Thymus (tissue), 11 donors: ENCODE data around the gene ALG9. TPM values are rescaled to one million over a fixed set of nuclear protein-coding genes. Genes with fewer than 3 reads are reported as not detected.

Experiments
- DNase-seq, 9 donors: peaks; one replicate each; pipeline ENCODE4 v3.0.0-alpha.2; 2013; ENCODE audit warnings: low spot score in 9 of 9, low read depth in 6 of 9, missing footprints in 1 of 9
- H3K27ac ChIP-seq, 2 donors: one replicate each; pipeline ENCODE4 v1.5.1; 2013; ENCODE audit warnings: control low read depth in 1 of 2, low read depth in 1 of 2, low read length in 1 of 2, mild to moderate bottlenecking in 1 of 2, moderate library complexity in 1 of 2
- H3K27me3 ChIP-seq, 2 donors: one replicate each; pipeline ENCODE4 v1.5.1; 2013; ENCODE audit warnings: low read length in 1 of 2; ENCODE audit not compliant: control insufficient read depth in 2 of 2, insufficient read depth in 1 of 2
- H3K36me3 ChIP-seq, 2 donors: one replicate each; pipeline ENCODE4 v1.5.1; 2013; ENCODE audit warnings: low read length in 1 of 2, mild to moderate bottlenecking in 1 of 2, moderate library complexity in 1 of 2; ENCODE audit not compliant: control insufficient read depth in 2 of 2, insufficient read depth in 2 of 2
- H3K4me1 ChIP-seq, 2 donors: one replicate each; pipeline ENCODE4 v1.5.1; 2013; ENCODE audit warnings: low read length in 2 of 2; ENCODE audit not compliant: control insufficient read depth in 2 of 2, insufficient read depth in 2 of 2
- H3K4me3 ChIP-seq, 2 donors: one replicate each; pipeline ENCODE4 v1.5.1; 2013; ENCODE audit warnings: low read length in 2 of 2, control low read depth in 1 of 2, mild to moderate bottlenecking in 1 of 2
- H3K9me3 ChIP-seq, 2 donors: one replicate each; pipeline ENCODE4 v1.5.1; 2013; ENCODE audit warnings: low read length in 1 of 2, mild to moderate bottlenecking in 1 of 2; ENCODE audit not compliant: control insufficient read depth in 2 of 2, insufficient read depth in 1 of 2
- WGBS: extraction: QIAGEN DNeasy Blood & Tissue Kit; methylation state at CpG from one replicate; pipeline ENCODE4 v1.1.7; 2013; 5-methylcytosine and 5-hydroxymethylcytosine counted together
- polyA plus RNA-seq: library from polyadenylated mRNA; stranded (reverse); fragments of 200-250 nt; gene quantifications from one replicate; pipeline ENCODE4 v1.2.3, GENCODE V29; 2013
- total RNA-seq: library from RNA; stranded (reverse); fragments of 120-200 nt; gene quantifications from one replicate; pipeline ENCODE4 v1.2.4, GENCODE V29; 2013
- donor health status: healthy.

ALG9 gene
- total and polyA plus RNA-seq, 2 donors: 22.7 to 31.0 TPM

- Histone ChIP-seq H3K4me3 (no peak overlapping the region), H3K36me3 (peaks cover 43 to 72% of the 10 kb centered on the region in 2 donors), H3K9me3 (no peaks in the 10 kb centered on the region), H3K4me1 (no peaks in the 10 kb centered on the region), H3K27ac (no peak overlapping the region), H3K27me3 (no peaks in the 10 kb centered on the region)
- DNase-seq: no peak
- WGBS: 98% methylated on average over 6 of the region's 6 CpGs
Observed at GRCh38 chr11:111745719-111746504, 125.5 kb downstream of the ALG9 start.

DNA sequence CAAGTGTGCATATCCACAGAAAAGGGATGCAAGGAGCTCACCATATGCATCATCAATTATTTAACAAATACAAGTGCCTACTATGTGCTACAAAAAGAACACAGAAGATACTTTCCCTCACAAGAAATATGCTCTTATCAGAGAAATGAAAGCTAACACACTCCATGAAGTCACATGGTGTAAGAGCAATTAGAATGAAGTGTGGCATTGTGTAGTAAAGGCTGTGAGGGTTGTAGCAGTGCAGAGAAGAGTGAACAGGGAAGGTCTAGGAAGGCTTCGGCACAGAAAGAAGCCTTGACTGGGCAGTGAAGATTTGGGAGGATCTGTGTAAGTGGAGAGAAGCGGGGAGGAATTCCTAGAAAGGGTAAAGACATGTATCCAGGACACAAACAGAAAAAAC is 127.7 kb downstream of the ALG9 start:
- Histone ChIP-seq H3K4me3 (no peak overlapping the region), H3K4me1 (no peaks in the 10 kb centered on the region), H3K36me3 (peaks cover 32 to 77% of the 10 kb centered on the region in 2 donors), H3K9me3 (no peaks in the 10 kb centered on the region), H3K27me3 (no peaks in the 10 kb centered on the region), H3K27ac (no peak overlapping the region)
- 97% methylated on average over 2 of the region's 2 CpGs for WGBS
- no peak for DNase-seq

DNA sequence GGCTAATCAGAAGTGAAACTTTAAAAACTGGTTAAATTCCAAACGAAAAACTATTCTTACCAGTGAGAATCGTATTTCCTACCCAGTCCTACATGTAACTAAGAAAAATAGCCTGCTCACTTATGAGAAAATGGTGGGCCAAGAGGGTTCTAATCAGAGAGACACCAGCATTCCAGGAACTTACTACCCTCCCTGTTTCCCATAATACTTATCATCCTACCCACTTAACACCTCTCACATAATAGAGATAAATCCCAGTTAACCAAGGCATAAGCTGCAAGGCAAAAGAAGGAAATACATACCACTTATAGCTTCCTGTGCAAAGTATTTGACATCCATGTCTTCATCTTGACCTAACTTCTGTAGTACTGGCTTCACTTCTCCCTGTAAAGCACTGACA is 129.6 kb downstream of the ALG9 start:
- no peaks in the 10 kb centered on the region for H3K27me3 ChIP-seq
- peaks cover 37 to 71% of the 10 kb centered on the region in 2 donors for H3K36me3 ChIP-seq
- no peak overlapping the region for H3K27ac ChIP-seq
- peaks cover 0 to 4% of the 10 kb centered on the region in 2 donors for H3K4me1 ChIP-seq
- no peak for DNase-seq
- no peaks in the 10 kb centered on the region for H3K9me3 ChIP-seq
- WGBS: 100% methylated on average over 2 of the region's 2 CpGs
- no peak overlapping the region for H3K4me3 ChIP-seq

DNA sequence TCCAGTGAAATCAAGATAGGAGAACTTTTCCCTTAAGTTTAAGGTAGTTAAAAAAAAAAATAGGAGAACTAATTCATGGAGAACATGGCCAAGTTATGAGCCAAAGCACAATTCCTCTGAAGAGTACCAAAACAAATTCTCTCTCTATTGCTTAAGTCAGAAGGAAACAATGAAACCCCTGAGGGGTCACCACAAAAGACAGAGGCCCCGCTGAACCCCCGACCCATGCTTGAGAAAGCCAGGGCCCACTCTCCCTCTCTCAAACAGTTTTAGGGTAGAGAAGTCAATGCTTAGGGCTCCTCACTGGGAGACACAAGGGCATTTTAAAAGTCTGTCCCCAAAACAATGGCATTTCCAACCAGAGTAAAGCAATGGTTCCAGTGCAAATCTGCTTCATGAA is 132.1 kb downstream of the ALG9 start:
- Histone ChIP-seq H3K36me3 (peaks cover 45 to 55% of the 10 kb centered on the region in 2 donors), H3K9me3 (no peaks in the 10 kb centered on the region), H3K4me1 (peaks cover 0 to 27% of the 10 kb centered on the region in 2 donors), H3K27ac (no peak overlapping the region), H3K4me3 (no peak overlapping the region), H3K27me3 (no peaks in the 10 kb centered on the region)
- 99% methylated on average over 2 of the region's 2 CpGs for WGBS
- DNase-seq: no peak

DNA sequence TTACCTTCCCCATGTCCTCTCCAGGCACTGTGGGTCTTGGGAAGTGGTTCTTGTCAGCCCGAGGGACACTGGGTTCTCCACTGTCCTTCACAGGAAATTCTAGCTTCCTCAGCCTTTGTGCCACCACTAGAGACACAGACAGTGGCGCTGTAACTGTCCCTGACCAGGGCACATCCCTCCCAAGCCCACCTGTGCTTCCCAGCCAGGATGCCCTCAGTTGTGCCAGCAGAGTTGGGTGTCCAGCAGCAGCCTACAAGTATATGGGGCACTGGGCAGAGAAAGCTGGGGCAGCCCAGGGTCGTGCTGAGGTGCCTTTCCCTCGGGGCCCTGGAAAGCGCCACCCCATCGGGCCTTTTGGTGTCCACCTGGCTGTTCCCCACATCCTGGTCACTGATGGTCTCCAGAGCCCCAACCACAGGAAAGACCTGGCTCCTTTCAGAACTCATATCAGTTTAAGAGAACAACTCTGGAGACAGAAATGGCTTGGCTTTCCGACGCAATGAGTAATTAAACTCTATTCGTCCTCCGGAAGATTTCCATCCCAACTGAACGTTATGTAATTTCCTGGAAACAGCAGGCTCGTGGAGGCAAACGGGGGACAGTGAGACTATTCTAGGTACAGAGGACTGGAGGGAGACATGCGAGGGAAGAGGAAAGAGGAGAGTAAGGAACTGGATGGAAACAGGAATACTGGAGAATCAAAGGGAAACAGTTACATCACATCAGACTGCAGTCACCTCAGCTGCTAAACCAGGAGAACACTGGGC is 133.8 kb downstream of the ALG9 start:
- Histone ChIP-seq H3K4me3 (no peak overlapping the region), H3K36me3 (peaks cover 31 to 43% of the 10 kb centered on the region in 2 donors), H3K27me3 (no peaks in the 10 kb centered on the region), H3K9me3 (no peaks in the 10 kb centered on the region), H3K27ac (peak overlapping the region in 1 of 2 donors; percentile 43), H3K4me1 (peaks cover 0 to 43% of the 10 kb centered on the region in 2 donors)
- DNase-seq: no peak
- WGBS: 93% methylated on average over 14 of the region's 14 CpGs

- H3K4me1 ChIP-seq: peaks cover 0 to 44% of the 10 kb centered on the region in 2 donors
- 92% methylated on average over 15 of the region's 15 CpGs for WGBS
- peaks cover 30 to 41% of the 10 kb centered on the region in 2 donors for H3K36me3 ChIP-seq
- H3K27ac ChIP-seq: peak overlapping the region; percentile 87 to 89
- H3K9me3 ChIP-seq: no peaks in the 10 kb centered on the region
- DNase-seq: no peak
- H3K4me3 ChIP-seq: no peak overlapping the region
- no peaks in the 10 kb centered on the region for H3K27me3 ChIP-seq
Observed at GRCh38 chr11:111736621-111737443, 134.5 kb downstream of the ALG9 start.

Other genes starting within 250 kb of the ALG9 start
- gene PPP2R1B, start 105.2 kb downstream of the ALG9 start, total RNA-seq: 15.4 TPM
- 10.5 TPM for gene PPP2R1B, start 105.2 kb downstream of the ALG9 start, polyA plus RNA-seq
- gene FDXACB1, start 7.6 kb upstream of the ALG9 start, total RNA-seq: 3.7 TPM
- gene FDXACB1, start 7.6 kb upstream of the ALG9 start, polyA plus RNA-seq: 4.5 TPM
- 24.0 TPM for gene CFAP68, start 8.0 kb upstream of the ALG9 start, total RNA-seq
- gene CFAP68, start 8.0 kb upstream of the ALG9 start, polyA plus RNA-seq: 36.4 TPM
- 4.2 TPM for gene CRYAB, start 40.2 kb upstream of the ALG9 start, total RNA-seq
- 116 TPM for gene CRYAB, start 40.2 kb upstream of the ALG9 start, polyA plus RNA-seq
- gene HSPB2, start 41.2 kb upstream of the ALG9 start, total RNA-seq: 0.19 TPM
- gene HSPB2, start 41.2 kb upstream of the ALG9 start, polyA plus RNA-seq: 2.4 TPM
- 1.3 TPM for gene C11orf52, start 47.3 kb upstream of the ALG9 start, total RNA-seq
- gene C11orf52, start 47.3 kb upstream of the ALG9 start, polyA plus RNA-seq: 3.6 TPM
- 2.8 TPM for gene DIXDC1, start 65.8 kb upstream of the ALG9 start, total RNA-seq
- gene DIXDC1, start 65.8 kb upstream of the ALG9 start, polyA plus RNA-seq: 2.8 TPM
- 28.8 TPM for gene DLAT, start 153.8 kb upstream of the ALG9 start, total RNA-seq
- gene DLAT, start 153.8 kb upstream of the ALG9 start, polyA plus RNA-seq: 13.3 TPM
- 1.6 TPM for gene PIH1D2, start 202.4 kb upstream of the ALG9 start, total RNA-seq
- 1.4 TPM for gene PIH1D2, start 202.4 kb upstream of the ALG9 start, polyA plus RNA-seq
- gene NKAPD1, start 202.7 kb upstream of the ALG9 start, total RNA-seq: 27.0 TPM
- gene NKAPD1, start 202.7 kb upstream of the ALG9 start, polyA plus RNA-seq: 23.3 TPM
- 105 TPM for gene TIMM8B, start 215.2 kb upstream of the ALG9 start, total RNA-seq
- gene TIMM8B, start 215.2 kb upstream of the ALG9 start, polyA plus RNA-seq: 81.6 TPM
- 95.1 TPM for gene SDHD, start 215.3 kb upstream of the ALG9 start, total RNA-seq
- gene SDHD, start 215.3 kb upstream of the ALG9 start, polyA plus RNA-seq: 132 TPM